NCI-H1436 treated with DMSO at 0.1 percent for 48 hours (cell line): ENCODE measurements around the gene KIF24.
A peak's percentile ranks its signal among the peaks of the same experiment; 100 is the strongest.
"Not testable (repeated sequence)": the region's sequence is repeated elsewhere in the genome, so short reads cannot be mapped to it uniquely, and the experiment has no call there.

Experiments
- DNase-seq: peaks from one replicate; lab custom pipeline; 2025; lab: John Stamatoyannopoulos, UW

KIF24 gene

GRCh38 chr9:34322899-34323591 lies 6.0 kb downstream of the KIF24 start:
- DNase-seq, result no peak

GRCh38 chr9:34321451-34321850 lies 7.6 kb downstream of the KIF24 start:
- no peak for DNase-seq

GRCh38 chr9:34318163-34318790 lies 10.8 kb downstream of the KIF24 start:
- no peak for DNase-seq

- no peak for DNase-seq
Measured at GRCh38 chr9:34317436-34317835, 11.6 kb downstream of the KIF24 start.

GRCh38 chr9:34311499-34312185 lies 17.4 kb downstream of the KIF24 start:
- no peak for DNase-seq

GRCh38 chr9:34310215-34310614 lies 18.9 kb downstream of the KIF24 start:
- DNase-seq, result peak; percentile 16

- DNase-seq, result not testable (repeated sequence)
Measured at GRCh38 chr9:34308316-34308715, 20.8 kb downstream of the KIF24 start.

- DNase-seq, result not testable (repeated sequence)
Measured at GRCh38 chr9:34301064-34301463, 28.0 kb downstream of the KIF24 start.

- no peak for DNase-seq
Measured at GRCh38 chr9:34292552-34292951, 36.5 kb downstream of the KIF24 start.

- no peak for DNase-seq
Measured at GRCh38 chr9:34291423-34291822, 37.6 kb downstream of the KIF24 start.

- DNase-seq, result no peak
Measured at GRCh38 chr9:34291023-34291422, 38.0 kb downstream of the KIF24 start.

GRCh38 chr9:34289159-34289558 lies 39.9 kb downstream of the KIF24 start:
- no peak for DNase-seq

GRCh38 chr9:34282096-34282495 lies 47.0 kb downstream of the KIF24 start:
- DNase-seq, result no peak

- no peak for DNase-seq
Measured at GRCh38 chr9:34279411-34279810, 49.7 kb downstream of the KIF24 start.
